ENCODE measurements around the gene ZNF474.

DNA sequence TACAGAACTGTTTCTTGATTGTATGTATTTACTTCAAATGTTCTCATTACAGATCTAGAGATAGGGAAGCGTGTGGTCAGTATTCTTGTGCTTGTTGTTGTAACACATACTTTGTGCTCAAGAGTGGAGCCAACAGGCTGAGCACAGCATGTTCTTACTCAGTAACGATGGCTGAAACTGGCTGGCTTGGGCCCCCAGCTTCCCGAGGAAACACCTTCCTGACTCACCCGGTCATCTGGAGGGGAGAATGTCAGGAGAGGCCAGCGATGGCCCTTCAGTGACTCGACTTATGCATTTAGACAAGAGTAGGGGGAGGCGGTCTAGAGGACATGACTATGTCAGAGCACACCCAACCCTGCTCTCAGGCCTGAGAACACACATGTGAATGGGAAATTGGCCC is 25.6 kb downstream of the ZNF474 start:
- TF ChIP-seq, protein P1, sequence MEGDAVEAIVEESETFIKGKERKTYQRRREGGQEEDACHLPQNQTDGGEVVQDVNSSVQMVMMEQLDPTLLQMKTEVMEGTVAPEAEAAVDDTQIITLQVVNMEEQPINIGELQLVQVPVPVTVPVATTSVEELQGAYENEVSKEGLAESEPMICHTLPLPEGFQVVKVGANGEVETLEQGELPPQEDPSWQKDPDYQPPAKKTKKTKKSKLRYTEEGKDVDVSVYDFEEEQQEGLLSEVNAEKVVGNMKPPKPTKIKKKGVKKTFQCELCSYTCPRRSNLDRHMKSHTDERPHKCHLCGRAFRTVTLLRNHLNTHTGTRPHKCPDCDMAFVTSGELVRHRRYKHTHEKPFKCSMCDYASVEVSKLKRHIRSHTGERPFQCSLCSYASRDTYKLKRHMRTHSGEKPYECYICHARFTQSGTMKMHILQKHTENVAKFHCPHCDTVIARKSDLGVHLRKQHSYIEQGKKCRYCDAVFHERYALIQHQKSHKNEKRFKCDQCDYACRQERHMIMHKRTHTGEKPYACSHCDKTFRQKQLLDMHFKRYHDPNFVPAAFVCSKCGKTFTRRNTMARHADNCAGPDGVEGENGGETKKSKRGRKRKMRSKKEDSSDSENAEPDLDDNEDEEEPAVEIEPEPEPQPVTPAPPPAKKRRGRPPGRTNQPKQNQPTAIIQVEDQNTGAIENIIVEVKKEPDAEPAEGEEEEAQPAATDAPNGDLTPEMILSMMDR (IDR thresholded peaks at IDR 0.05; ENCODE audit: insufficient read depth, low read depth, low read length) = no peak
- TF ChIP-seq EZH2 (IDR thresholded peaks at IDR 0.05; ENCODE audit: insufficient read depth, low read length) = no peak

Measured in astrocyte (in vitro differentiated cells and primary cell).